GM12878 (cell line): ENCODE results near the gene SHROOM3. TPM values are rescaled to one million over a fixed set of nuclear protein-coding genes. Genes with fewer than 3 reads are reported as not detected.

Source experiments
- ATAC-seq: fragments of 200-7000 bp; cut with Tn5 transposase; 3 replicates; pipeline ENCODE4 v1.9.1; 2020; ENCODE audit warnings: mild to moderate bottlenecking, moderate library complexity
- BruUV-seq: library from RNA; stranded (reverse); fragments of 400-500 nt; replicated peaks from 2 replicates; lab custom pipeline; 2021; lab: Mats Ljungman, UMichigan
- CTCF ChIA-PET: fragments of 300-600 bp; sonication (Branson Sonifier 250); formaldehyde crosslinking; extraction: SDS; loops from one replicate; lab custom pipeline; 2021; ENCODE audit warnings: inconsistent platforms; lab: Yijun Ruan, JAX
- POLR2A ChIA-PET: fragments of 350-600 bp; formaldehyde crosslinking; extraction: SDS; loops from one replicate; lab custom pipeline; 2021; ENCODE audit warnings: inconsistent platforms; lab: Charles Lee
- RAD21 ChIA-PET: fragments of 300-600 bp; sonication (Branson Sonifier 250); formaldehyde crosslinking; loops from one replicate; lab custom pipeline; 2023; ENCODE audit warnings: antibody characterized with exemption; ENCODE audit not compliant: unreplicated experiment; lab: Charles Lee
- SMC1A ChIA-PET: fragments of 300-600 bp; sonication (Branson Sonifier 250); formaldehyde crosslinking; loops from one replicate; lab custom pipeline; 2023; ENCODE audit not compliant: unreplicated experiment, uncharacterized antibody; lab: Charles Lee
- DNase-seq: peaks from one replicate; pipeline ENCODE4 v3.0.0-alpha.2; 2011; ENCODE audit warnings: low read depth, low spot score
- FAIRE-seq: peaks from 3 replicates; lab custom pipeline; 2011; peaks lifted over from hg19 to GRCh38; lab: Jason Lieb, UNC
- H2AFZ ChIP-seq: 2 replicates; pipeline ENCODE4 v1.6.0; 2011; ENCODE audit warnings: low read depth, low read length, control low read depth; ENCODE audit not compliant: control insufficient read depth
- H3K27ac ChIP-seq: 2 replicates; pipeline ENCODE4 v1.5.1; 2011; ENCODE audit warnings: control low read depth; ENCODE audit not compliant: control insufficient read depth, insufficient read depth
- H3K27me3 ChIP-seq, 2 experiments: replicated peaks in 1 of 2; 2 replicates each; pipeline versions ENCODE4 v1.6.0 to v1.6.1; 2011; ENCODE audit warnings: low read length in 1 of 2; ENCODE audit not compliant: control insufficient read depth in 2 of 2, insufficient read depth in 2 of 2
- H3K36me3 ChIP-seq, 2 experiments: 2 replicates each; pipeline ENCODE4 v1.5.1; 2011; ENCODE audit warnings: low read length in 1 of 2; ENCODE audit not compliant: control insufficient read depth in 2 of 2, insufficient read depth in 2 of 2
- H3K4me1 ChIP-seq: 2 replicates; pipeline ENCODE4 v1.6.1; 2011; ENCODE audit warnings: mild to moderate bottlenecking, low read length, moderate library complexity, mixed read lengths; ENCODE audit not compliant: control insufficient read depth, insufficient read depth
- H3K4me2 ChIP-seq: 2 replicates; pipeline ENCODE4 v1.6.0; 2011; ENCODE audit warnings: control low read depth; ENCODE audit not compliant: control insufficient read depth, insufficient read depth
- H3K4me3 ChIP-seq: fragments of 200-600 bp; sonication (generic); 2 replicates; pipeline ENCODE4 v1.5.1; 2016
- H3K79me2 ChIP-seq: 2 replicates; pipeline ENCODE4 v1.6.0; 2011; ENCODE audit warnings: low read length; ENCODE audit not compliant: control insufficient read depth, insufficient read depth
- H3K9ac ChIP-seq: 2 replicates; pipeline ENCODE4 v1.8.0; 2011; ENCODE audit warnings: low read length, control low read depth, mixed read lengths; ENCODE audit not compliant: control insufficient read depth, insufficient read depth
- H3K9me3 ChIP-seq: replicated peaks from 3 replicates; pipeline ENCODE4 v1.5.1; 2011; ENCODE audit warnings: mild to moderate bottlenecking, low read length; ENCODE audit not compliant: control insufficient read depth, insufficient read depth
- H4K20me1 ChIP-seq: 2 replicates; pipeline ENCODE4 v1.6.0; 2011; ENCODE audit not compliant: control insufficient read depth, insufficient read depth
- BCL11A ChIP-seq: IDR thresholded peaks from 2 replicates; pipeline ENCODE4 v1.6.1; 2011; ENCODE audit warnings: low read depth, low read length
- BHLHE40 ChIP-seq, 2 experiments: fragments of 450-650 bp in 1 of 2; IDR thresholded peaks; 2 replicates each; pipeline ENCODE4 v1.6.1; 2011 to 2017; ENCODE audit warnings: low read depth in 2 of 2, borderline replicate concordance in 1 of 2, improper control_type of control experiment in 1 of 2, low read length in 1 of 2, mild to moderate bottlenecking in 1 of 2
- CREB1 ChIP-seq: IDR thresholded peaks from 2 replicates; pipeline ENCODE4 v1.6.1; 2012; ENCODE audit warnings: low read depth, mild to moderate bottlenecking, inconsistent platforms
- DPF2 ChIP-seq: fragments of 450-650 bp; IDR thresholded peaks from 2 replicates; pipeline ENCODE4 v1.6.1; 2017; ENCODE audit warnings: mild to moderate bottlenecking
- KDM1A ChIP-seq: fragments of 200-600 bp; sonication (generic); IDR thresholded peaks from 2 replicates; pipeline ENCODE4 v1.6.1; 2016; ENCODE audit warnings: borderline replicate concordance
- LARP7 ChIP-seq: fragments of 450-650 bp; IDR thresholded peaks from 2 replicates; pipeline ENCODE4 v1.6.1; 2017; ENCODE audit warnings: mild to moderate bottlenecking
- NR2C1 ChIP-seq: fragments of 450-650 bp; IDR thresholded peaks from 2 replicates; pipeline ENCODE4 v1.6.1; 2017; ENCODE audit warnings: antibody characterized with exemption, mild to moderate bottlenecking, moderate library complexity
- PAX5 ChIP-seq: IDR thresholded peaks from 2 replicates; pipeline ENCODE4 v1.6.1; 2011; ENCODE audit warnings: low read depth, low read length, borderline replicate concordance
- POLR2A ChIP-seq: IDR thresholded peaks from 2 replicates; pipeline ENCODE4 v1.6.1; 2011; ENCODE audit warnings: low read depth, mild to moderate bottlenecking, low read length
- RAD51 ChIP-seq: fragments of 450-650 bp; IDR thresholded peaks from 2 replicates; pipeline ENCODE4 v1.6.1; 2016; ENCODE audit warnings: moderate library complexity, mild to moderate bottlenecking, inconsistent platforms
- RBBP5 ChIP-seq: fragments of 200-600 bp; sonication (generic); conservative IDR thresholded peaks from 2 replicates; pipeline ENCODE4 v1.6.1; 2016
- RUNX3 ChIP-seq: IDR thresholded peaks from 2 replicates; pipeline ENCODE4 v1.6.1; 2012; ENCODE audit warnings: low read length, inconsistent platforms
- SREBF1 ChIP-seq: IDR thresholded peaks from 2 replicates; pipeline ENCODE4 v1.6.1; 2012; ENCODE audit warnings: mild to moderate bottlenecking, low read length
- SRF ChIP-seq, 2 experiments: IDR thresholded peaks; 2 replicates each; pipeline ENCODE4 v1.6.1; 2011; ENCODE audit warnings: low read depth in 2 of 2, low read length in 2 of 2, mild to moderate bottlenecking in 1 of 2, moderate library complexity in 1 of 2
- ZNF24 ChIP-seq: fragments of 450-650 bp; IDR thresholded peaks from 2 replicates; pipeline ENCODE4 v1.6.1; 2017; ENCODE audit warnings: antibody characterized with exemption, mild to moderate bottlenecking
- ZNF274 ChIP-seq: IDR thresholded peaks from one replicate; pipeline ENCODE4 v1.8.0; 2011; ENCODE audit not compliant: insufficient read length, insufficient read depth
- ZNF622 ChIP-seq: fragments of 450-650 bp; IDR thresholded peaks from 2 replicates; pipeline ENCODE4 v1.6.1; 2017; ENCODE audit warnings: mild to moderate bottlenecking, inconsistent platforms
- WGBS: methylation state at CpG from one replicate; pipeline ENCODE4 v1.1.6; 2016; ENCODE audit warnings: low lambda C conversion rate; ENCODE audit not compliant: insufficient replicate concordance, insufficient coverage; ENCODE audit errors: missing lambda C conversion rate; 5-methylcytosine and 5-hydroxymethylcytosine counted together
- in situ Hi-C: fragments of 300-500 bp; cut with MboI; formaldehyde crosslinking; loops from 9 replicates; pipeline ENCODE4 v1.14.3; 2018; ENCODE audit warnings: mixed read lengths
- intact Hi-C: fragments of 100-400 bp; cut with micrococcal nuclease; formaldehyde crosslinking; loops from one replicate; pipeline ENCODE4 v1.14.2; 2022; ENCODE audit not compliant: unreplicated experiment
- polyA plus RNA-seq, 11 experiments: library from polyadenylated mRNA; depleted of rRNA in 4 of 11; unstranded in 6 of 11; stranded (reverse) in 5 of 11; fragments of >200 nt; fragmentation: Nextera tagmentation in 4 of 11; fragmentation: Illumina TruSeq in 1 of 11; extraction: Ambion mirVana in 4 of 11; extraction: Trizol in 1 of 11; gene quantifications; 1 replicate in 1 of 11; 2 replicates in 10 of 11; pipeline versions ENCODE4 v1.2.1 to v1.2.3, GENCODE V29; 2011 to 2016; ENCODE audit warnings: inconsistent platforms in 2 of 11, missing spikeins in 2 of 11, low read depth in 1 of 11
- total RNA-seq, 4 experiments: library from RNA; depleted of rRNA in 3 of 4; stranded (reverse); fragments of >200 nt in 3 of 4; fragmentation: Illumina TruSeq in 1 of 4; extraction: Trizol in 1 of 4; gene quantifications; 2 replicates each; pipeline versions ENCODE4 v1.2.1 to v1.2.3, GENCODE V29; 2013 to 2021
- TF ChIP-seq, protein P1 (sequence below): IDR thresholded peaks from 2 replicates; pipeline ENCODE4 v1.6.1; 2011; ENCODE audit warnings: low read depth, low read length, improper control_type of control experiment, borderline replicate concordance
- TF ChIP-seq, protein P2 (sequence below): fragments of 450-650 bp; IDR thresholded peaks from 2 replicates; pipeline ENCODE4 v1.6.1; 2017; ENCODE audit warnings: low read depth, mild to moderate bottlenecking, moderate library complexity
- TF ChIP-seq, protein P3 (sequence below): IDR thresholded peaks from 2 replicates; pipeline ENCODE4 v1.6.1; 2012; ENCODE audit warnings: low read length, inconsistent platforms

The SHROOM3 gene
- total and polyA plus RNA-seq, 10 of the 15 experiments (the other 5 are each of a cell fraction or from before 2014, with no cell fraction given) = under 0.01 to 0.29 (median 0.08) TPM; not detected in 1

DNA sequence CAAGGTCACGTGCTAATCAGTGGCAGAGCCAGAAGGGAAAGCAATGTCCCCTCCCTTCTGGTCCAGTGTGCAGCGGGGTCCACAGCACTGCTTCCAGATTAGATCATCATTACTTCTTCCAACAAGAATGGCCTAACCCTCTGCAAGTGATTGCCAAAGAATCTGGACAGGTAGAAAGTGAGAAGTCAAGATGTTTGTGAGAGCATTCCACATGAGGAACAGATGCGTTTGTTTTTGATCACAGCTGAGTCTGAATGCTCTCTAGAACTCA is 147.7 kb downstream of the SHROOM3 start (continued):
- TF ChIP-seq RUNX3 (no peak), DPF2 (no peak), RBBP5 (no peak), BHLHE40 (IDR thresholded peaks at IDR 0.05; ENCODE audit: borderline replicate concordance in 1 of 2, low read depth in 2 of 2, low read length in 1 of 2) (no peak)
- TF ChIP-seq, all 136 proteins: peak for 0

DNA sequence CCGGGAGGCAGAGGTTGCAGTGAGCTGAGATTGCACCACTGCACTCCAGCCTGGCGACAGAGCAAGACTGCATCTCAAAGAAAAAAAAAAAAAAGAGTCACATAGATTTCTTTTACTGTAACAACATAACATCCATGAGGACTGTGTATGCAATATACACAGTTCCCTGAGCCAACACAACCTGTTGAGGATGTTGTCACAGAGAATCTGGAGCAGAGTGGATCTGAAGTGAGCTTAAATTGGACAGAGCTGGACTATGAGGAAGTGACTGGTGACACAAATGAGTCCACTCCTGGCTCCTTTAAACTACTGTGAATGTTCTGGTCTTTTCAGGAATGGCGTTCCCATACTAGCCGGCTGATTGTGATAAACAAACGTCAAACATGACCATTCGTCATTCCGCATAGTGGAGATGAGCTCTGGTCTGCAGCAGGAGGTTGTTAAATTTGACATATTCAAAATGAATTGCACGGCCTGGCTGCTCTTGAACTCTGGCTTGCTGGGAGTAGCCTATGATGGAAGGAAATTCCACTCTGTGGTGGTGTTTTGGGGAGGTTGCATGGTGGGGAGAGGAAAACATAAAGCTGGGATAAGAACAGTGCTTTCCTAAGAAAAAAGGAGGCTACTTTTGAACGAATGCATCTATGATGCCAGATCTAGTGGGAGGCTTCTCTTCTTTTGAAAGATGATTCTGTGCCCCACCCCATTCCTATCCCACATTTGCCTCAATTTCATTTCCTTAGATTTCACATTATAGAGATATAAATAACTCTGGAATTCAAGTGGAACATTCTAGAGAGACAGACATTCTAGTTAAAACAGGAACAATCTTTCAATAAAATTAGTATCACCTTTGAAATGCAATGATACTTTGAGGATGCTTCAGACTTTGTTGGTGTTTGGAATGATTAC is 149.5 kb downstream of the SHROOM3 start:
- in situ Hi-C loops = no loop called here
- FAIRE-seq (no peak), ATAC-seq (no peak), DNase-seq (no peak)
- peaks cover 4 to 12% of the 10 kb centered on the region in 2 experiments for H3K27me3 ChIP-seq
- H3K79me2 ChIP-seq = no peaks in the 10 kb centered on the region
- no peaks in the 10 kb centered on the region for H3K9me3 ChIP-seq
- H3K4me3 ChIP-seq = no peak overlapping the region
- TF ChIP-seq PAX5 = no peak
- TF ChIP-seq, protein P1, sequence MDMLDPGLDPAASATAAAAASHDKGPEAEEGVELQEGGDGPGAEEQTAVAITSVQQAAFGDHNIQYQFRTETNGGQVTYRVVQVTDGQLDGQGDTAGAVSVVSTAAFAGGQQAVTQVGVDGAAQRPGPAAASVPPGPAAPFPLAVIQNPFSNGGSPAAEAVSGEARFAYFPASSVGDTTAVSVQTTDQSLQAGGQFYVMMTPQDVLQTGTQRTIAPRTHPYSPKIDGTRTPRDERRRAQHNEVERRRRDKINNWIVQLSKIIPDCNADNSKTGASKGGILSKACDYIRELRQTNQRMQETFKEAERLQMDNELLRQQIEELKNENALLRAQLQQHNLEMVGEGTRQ = no peak
- TF ChIP-seq, protein P2, sequence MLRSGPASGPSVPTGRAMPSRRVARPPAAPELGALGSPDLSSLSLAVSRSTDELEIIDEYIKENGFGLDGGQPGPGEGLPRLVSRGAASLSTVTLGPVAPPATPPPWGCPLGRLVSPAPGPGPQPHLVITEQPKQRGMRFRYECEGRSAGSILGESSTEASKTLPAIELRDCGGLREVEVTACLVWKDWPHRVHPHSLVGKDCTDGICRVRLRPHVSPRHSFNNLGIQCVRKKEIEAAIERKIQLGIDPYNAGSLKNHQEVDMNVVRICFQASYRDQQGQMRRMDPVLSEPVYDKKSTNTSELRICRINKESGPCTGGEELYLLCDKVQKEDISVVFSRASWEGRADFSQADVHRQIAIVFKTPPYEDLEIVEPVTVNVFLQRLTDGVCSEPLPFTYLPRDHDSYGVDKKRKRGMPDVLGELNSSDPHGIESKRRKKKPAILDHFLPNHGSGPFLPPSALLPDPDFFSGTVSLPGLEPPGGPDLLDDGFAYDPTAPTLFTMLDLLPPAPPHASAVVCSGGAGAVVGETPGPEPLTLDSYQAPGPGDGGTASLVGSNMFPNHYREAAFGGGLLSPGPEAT = no peak
- no peak for TF ChIP-seq BCL11A
- TF ChIP-seq SRF (IDR thresholded peaks at IDR 0.05; ENCODE audit: low read depth in 2 of 2, low read length in 2 of 2) = no peak
- no peak for TF ChIP-seq ZNF274
- no peak for TF ChIP-seq ZNF622
- no peak for TF ChIP-seq ZNF24
- no peak for TF ChIP-seq CREB1
- no peak for TF ChIP-seq POLR2A
- no peak for TF ChIP-seq NR2C1
- TF ChIP-seq LARP7 = no peak
- TF ChIP-seq RAD51 = no peak
- TF ChIP-seq SREBF1 = no peak
- no peak for TF ChIP-seq KDM1A
- TF ChIP-seq, protein P3, sequence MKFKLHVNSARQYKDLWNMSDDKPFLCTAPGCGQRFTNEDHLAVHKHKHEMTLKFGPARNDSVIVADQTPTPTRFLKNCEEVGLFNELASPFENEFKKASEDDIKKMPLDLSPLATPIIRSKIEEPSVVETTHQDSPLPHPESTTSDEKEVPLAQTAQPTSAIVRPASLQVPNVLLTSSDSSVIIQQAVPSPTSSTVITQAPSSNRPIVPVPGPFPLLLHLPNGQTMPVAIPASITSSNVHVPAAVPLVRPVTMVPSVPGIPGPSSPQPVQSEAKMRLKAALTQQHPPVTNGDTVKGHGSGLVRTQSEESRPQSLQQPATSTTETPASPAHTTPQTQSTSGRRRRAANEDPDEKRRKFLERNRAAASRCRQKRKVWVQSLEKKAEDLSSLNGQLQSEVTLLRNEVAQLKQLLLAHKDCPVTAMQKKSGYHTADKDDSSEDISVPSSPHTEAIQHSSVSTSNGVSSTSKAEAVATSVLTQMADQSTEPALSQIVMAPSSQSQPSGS = no peak
- intact Hi-C loops = no loop called here
- POLR2A ChIA-PET = no interaction called here
- no peaks in the 10 kb centered on the region for H3K4me1 ChIP-seq
- CTCF ChIA-PET = no interaction called here
- no peak overlapping the region for H3K4me2 ChIP-seq
- no peak overlapping the region for H2AFZ ChIP-seq
- WGBS = 54% methylated on average over 8 of the region's 9 CpGs
- BruUV-seq = no TSS peak
- RAD21 ChIA-PET = no interaction called here
- no peak overlapping the region for H3K9ac ChIP-seq
- no peaks in the 10 kb centered on the region for H4K20me1 ChIP-seq
- SMC1A ChIA-PET = interaction anchor here (1.6 kb wide), 1 partner anchor 21 kb away, joined by 3 read pairs; no protein-coding TSS in a partner anchor
- no peak overlapping the region for H3K27ac ChIP-seq
- no peaks in the 10 kb centered on the region for H3K36me3 ChIP-seq
